ENCODE results near the gene EDNRA.
A peak's percentile ranks its signal among the peaks of the same experiment; 100 is the strongest.
"Not testable (repeated sequence)": the region's sequence is repeated elsewhere in the genome, so short reads cannot be mapped to it uniquely, and the experiment has no call there.

EDNRA gene

DNA sequence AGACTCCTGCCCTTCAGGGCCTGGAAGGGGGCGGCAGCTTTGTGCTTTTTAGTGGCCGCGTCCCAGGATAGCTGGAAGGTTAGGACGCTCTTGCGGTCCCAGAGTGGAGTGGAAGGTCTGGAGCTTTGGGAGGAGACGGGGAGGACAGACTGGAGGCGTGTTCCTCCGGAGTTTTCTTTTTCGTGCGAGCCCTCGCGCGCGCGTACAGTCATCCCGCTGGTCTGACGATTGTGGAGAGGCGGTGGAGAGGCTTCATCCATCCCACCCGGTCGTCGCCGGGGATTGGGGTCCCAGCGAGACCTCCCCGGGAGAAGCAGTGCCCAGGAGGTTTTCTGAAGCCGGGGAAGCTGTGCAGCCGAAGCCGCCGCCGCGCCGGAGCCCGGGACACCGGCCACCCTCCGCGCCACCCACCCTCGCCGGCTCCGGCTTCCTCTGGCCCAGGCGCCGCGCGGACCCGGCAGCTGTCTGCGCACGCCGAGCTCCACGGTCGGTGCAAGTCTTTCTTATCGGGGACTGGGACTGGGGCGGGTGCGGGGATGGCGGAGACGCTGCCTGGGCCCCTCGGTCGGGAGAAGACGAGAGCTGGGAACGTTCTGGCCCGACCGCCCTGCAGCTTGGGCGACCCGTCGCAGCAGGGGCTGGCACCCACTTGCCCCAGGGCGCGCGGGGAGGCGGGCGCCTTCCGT lies at the start of gene EDNRA:
TSS of gene EDNRA (plus strand) at position 207 of the 686 bp plus-strand sequence. CDS start 4,585 bp downstream, outside the sequence.
- peak; percentile 4 for DNase-seq

DNA sequence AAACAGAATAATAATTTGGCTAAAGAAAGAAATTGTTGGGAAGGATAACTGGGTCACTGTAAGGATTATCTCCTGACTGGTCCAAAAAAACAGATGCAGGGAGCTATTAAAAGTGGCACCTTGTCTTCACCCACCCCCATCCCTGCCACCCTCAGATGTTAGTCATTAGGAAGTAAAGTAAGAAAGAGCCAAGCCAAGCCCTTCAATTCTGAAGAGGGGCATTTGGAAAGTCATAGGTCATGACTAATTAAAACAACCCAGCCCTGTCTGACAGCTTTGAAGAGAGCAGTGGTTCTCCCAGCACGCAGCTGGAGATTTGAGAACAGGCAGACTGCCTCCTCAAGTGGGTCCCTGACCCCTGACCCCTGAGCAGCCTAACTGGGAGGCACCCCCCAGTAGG lies 46.5 kb upstream of the EDNRA start:
- not testable (repeated sequence) for DNase-seq

DNA sequence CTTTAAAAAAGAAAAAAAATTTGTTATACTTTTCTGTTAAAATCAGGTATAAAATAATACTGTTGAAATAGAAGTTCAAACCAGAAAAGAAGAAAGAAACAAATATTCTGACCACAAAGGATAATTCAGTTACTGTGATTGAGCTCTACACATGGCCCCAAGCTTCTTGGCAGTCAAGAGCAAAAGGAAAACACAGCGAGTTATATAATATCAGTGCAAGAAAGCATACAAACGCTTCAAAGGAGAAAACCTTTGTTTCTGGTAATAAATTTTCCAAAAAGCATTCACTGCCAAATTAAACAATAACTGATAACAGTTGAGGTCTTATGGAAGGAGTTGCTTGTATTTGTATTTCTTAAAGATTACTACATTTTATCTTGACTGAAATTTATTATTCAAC lies 40.5 kb upstream of the EDNRA start:
- DNase-seq = no peak

- no peak for DNase-seq
These were observed 33.1 kb upstream of the EDNRA start for GRCh38 chr4:147447786-147448185.

- no peak for DNase-seq
These were observed 27.2 kb upstream of the EDNRA start for GRCh38 chr4:147453561-147454141.

- no peak for DNase-seq
These were observed 24.2 kb upstream of the EDNRA start for GRCh38 chr4:147456706-147457105.

DNA sequence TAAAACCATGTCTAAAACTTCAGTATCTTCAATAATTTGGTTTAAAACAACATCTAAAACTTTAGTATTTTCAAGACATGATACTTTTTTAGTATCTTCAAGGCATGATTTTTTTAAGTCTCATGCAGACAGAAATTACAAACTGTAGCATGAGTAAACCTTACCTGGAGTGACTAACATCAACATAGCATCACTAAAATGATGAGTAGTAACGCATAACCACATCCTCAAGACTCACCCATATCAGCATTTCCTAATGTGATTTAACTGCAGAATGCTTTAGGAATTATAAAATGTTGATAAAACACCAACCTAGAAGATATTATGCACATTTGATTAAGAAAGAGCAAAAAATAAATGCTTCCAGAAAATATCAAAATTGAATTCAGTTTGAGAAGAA lies 19.7 kb upstream of the EDNRA start:
- no peak for DNase-seq

GRCh38 chr4:147463065-147463464 lies 17.8 kb upstream of the EDNRA start:
- no peak for DNase-seq

DNA sequence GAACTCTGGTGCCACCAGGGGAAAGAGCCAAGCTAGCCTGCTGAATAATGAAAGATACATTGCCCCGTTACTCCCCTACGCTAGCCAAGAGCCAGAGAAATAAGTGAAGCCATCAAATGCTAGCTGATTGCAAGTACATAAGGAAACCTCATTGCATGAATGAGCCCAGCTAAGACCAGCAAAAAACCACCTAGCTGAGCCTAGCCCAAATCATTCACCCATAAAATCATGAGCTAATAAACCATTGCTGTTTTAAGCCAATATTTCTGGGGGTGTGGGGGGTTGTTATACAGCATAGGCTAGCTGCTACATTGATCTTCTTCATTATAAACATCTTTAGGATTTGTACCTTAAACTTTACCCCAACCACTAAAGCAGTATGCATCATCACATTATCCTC lies 15.4 kb upstream of the EDNRA start:
- DNase-seq = no peak

- DNase-seq = no peak
These were observed 3.5 kb upstream of the EDNRA start for GRCh38 chr4:147477439-147477838.

GRCh38 chr4:147479376-147479775 lies 1.5 kb upstream of the EDNRA start:
- DNase-seq = no peak

DNA sequence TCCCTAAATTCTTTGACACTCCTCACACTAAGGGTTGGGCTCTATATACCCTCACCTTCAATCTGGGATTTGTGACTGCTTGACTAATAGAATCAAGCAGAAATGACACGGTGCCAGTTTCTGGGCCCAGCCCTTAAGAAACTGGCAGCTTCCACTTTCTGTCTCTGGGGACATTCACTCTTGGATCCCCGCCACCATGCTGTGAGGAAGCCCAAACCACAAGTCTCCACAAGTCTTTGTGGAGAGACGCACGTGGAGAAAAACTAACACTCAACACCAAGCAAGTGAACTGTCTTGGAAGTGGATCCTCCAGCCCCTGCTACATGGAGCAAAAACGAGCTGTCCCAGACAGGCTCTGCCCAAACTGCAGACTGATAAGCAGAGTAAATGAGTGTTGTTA lies 1.1 kb upstream of the EDNRA start:
- DNase-seq = no peak

- DNase-seq = no peak
These were observed 401 bp upstream of the EDNRA start for GRCh38 chr4:147480502-147480890.

DNA sequence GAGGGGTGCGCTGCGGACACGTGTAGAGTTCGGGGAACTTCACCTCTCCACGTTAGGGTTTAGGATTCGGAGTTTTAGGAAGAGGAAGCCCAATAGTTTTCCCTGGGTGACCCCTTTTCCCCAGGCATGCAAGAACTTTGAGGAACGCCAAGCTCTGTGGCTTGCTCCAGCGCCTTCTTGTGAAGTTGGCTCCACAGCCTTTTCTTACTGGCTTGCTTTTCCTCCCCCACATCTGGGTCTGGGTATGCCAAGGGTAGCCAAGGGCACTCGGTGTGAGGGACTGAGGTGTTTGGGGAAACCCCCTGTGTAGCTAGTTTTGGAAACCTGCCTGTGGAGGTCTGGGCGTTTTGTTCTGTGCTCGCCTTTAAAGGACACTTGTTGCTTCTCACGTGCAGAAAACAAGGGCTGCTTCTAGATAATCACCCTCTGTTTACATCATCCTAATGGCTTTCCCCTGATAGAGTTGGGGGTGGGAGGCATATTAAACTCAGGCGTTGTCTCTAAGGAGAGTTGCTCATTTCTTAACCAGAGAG lies 746 bp downstream of the EDNRA start:
- no peak for DNase-seq

DNA sequence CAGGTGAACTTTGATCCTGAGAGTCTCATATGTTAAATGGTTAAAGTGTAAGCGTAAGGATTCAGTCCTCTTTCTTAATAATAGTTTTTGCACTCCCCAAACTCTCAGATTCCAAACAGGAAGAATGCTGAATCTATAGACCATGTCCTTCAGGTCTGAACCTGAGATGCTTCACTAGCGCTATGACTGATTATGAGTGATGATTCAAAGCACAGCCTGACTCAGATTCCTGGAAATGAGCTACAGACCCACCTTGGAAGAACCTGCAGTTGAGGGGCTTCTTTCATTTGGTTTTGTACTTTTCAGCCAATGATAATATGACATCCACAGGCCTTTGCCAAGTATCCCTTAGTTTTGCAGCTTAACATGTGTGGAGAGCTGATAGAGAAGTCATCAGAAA lies 1.4 kb downstream of the EDNRA start:
- no peak for DNase-seq

- DNase-seq = no peak
These were observed 4.3 kb downstream of the EDNRA start for GRCh38 chr4:147485167-147485566.

DNA sequence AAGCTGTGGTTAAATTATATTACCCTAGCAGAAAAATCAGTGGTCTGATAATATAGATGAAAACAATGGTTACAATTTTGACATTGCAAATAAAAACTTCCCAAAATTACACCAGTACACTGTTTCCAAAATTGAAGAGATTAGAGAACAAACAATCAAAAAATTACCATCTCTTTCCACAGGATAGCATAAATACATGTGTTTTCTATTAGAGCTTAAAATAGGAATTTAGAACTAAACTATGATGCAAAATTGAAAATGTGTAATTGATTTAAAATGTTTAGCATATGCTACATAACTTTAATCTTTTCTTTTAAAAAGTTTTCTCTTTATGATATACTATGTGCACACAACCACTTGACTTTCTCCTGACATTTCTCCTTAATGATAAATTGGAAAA lies 6.7 kb downstream of the EDNRA start:
- DNase-seq = no peak

DNA sequence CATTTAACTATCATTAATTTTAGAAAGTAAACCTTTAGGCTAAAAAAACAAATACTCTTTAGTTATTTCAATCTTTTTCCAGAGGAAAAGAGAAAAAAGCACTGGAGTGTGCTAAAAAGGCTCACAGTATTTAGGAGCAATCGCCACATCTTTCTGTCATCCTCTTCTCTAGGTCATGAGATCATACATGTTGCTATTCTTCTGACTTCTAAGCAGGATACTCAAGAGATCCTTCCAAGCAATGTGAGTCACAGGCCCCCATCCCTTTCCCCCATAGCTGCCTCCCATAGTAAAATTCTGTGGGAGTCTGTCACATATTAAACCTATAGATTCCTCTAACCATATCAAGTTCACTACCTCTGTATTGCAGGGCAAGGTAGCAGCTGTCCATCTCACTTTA lies 7.7 kb downstream of the EDNRA start:
- DNase-seq = no peak

- DNase-seq = no peak
These were observed 10.2 kb downstream of the EDNRA start for GRCh38 chr4:147491086-147491485.

- no peak for DNase-seq
These were observed 11.4 kb downstream of the EDNRA start for GRCh38 chr4:147492306-147492705.

GRCh38 chr4:147492761-147493160 lies 11.9 kb downstream of the EDNRA start:
- no peak for DNase-seq

- no peak for DNase-seq
These were observed 12.4 kb downstream of the EDNRA start for GRCh38 chr4:147493307-147493706.

- DNase-seq = no peak
These were observed 13.4 kb downstream of the EDNRA start for GRCh38 chr4:147494301-147494700.

DNA sequence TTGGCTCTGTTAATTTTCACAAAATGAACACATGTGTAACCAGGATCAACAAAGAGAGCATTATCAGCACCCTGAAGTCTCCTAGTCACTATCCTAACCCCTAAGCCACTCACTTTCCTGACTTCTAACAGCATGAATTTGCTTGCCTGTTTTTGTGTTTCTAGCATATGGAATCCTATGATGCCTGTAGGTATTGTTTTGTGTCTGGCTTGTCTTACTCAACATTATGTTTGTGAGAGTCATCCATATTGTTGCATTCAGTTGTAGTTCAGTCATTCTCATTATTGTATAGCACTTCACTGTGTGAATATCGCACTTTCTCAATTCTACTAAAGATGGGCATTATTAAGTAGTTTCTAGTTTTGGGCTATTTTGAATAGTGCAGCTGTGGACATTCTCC lies 15.6 kb downstream of the EDNRA start:
- DNase-seq = no peak

Measured in stimulated activated CD4-positive, alpha-beta T cell treated with anti-CD3 and anti-CD28 coated beads, Interleukin-15, amount 100 ng/mL, for 24 hours (primary cell).